Midbrain (tissue), 1 donor: ENCODE data around the gene COBLL1.
"Not testable (repeated sequence)": the region's sequence is repeated elsewhere in the genome, so short reads cannot be mapped to it uniquely, and the experiment has no call there.

Experiments used
- DNase-seq: peaks from one replicate; lab custom pipeline; 2025; lab: John Stamatoyannopoulos, UW

The COBLL1 gene

GRCh38 chr2:164786787-164787186, 54.8 kb downstream of the COBLL1 start:
- no peak for DNase-seq

GRCh38 chr2:164785457-164785856, 56.2 kb downstream of the COBLL1 start:
- no peak for DNase-seq

GRCh38 chr2:164784376-164784775, 57.2 kb downstream of the COBLL1 start:
- no peak for DNase-seq

GRCh38 chr2:164782323-164782722, 59.3 kb downstream of the COBLL1 start:
- DNase-seq: no peak

- no peak for DNase-seq
Measured at GRCh38 chr2:164781394-164781793, 60.2 kb downstream of the COBLL1 start.

GRCh38 chr2:164780611-164781178, 60.9 kb downstream of the COBLL1 start:
- DNase-seq: no peak

GRCh38 chr2:164779383-164780057, 62.1 kb downstream of the COBLL1 start:
- no peak for DNase-seq

GRCh38 chr2:164778723-164779122, 62.9 kb downstream of the COBLL1 start:
- DNase-seq: no peak

GRCh38 chr2:164777847-164778461, 63.7 kb downstream of the COBLL1 start:
- no peak for DNase-seq

- DNase-seq: no peak
Measured at GRCh38 chr2:164773635-164774034, 68.0 kb downstream of the COBLL1 start.

- DNase-seq: no peak
Measured at GRCh38 chr2:164773091-164773490, 68.5 kb downstream of the COBLL1 start.

GRCh38 chr2:164771897-164772296, 69.7 kb downstream of the COBLL1 start:
- DNase-seq: no peak

GRCh38 chr2:164770421-164770916, 71.2 kb downstream of the COBLL1 start:
- no peak for DNase-seq

- DNase-seq: no peak
Measured at GRCh38 chr2:164766954-164767320, 74.7 kb downstream of the COBLL1 start.

GRCh38 chr2:164766216-164766953, 75.2 kb downstream of the COBLL1 start:
- no peak for DNase-seq

- no peak for DNase-seq
Measured at GRCh38 chr2:164764996-164765395, 76.6 kb downstream of the COBLL1 start.

GRCh38 chr2:164764474-164764873, 77.1 kb downstream of the COBLL1 start:
- no peak for DNase-seq

GRCh38 chr2:164763431-164763830, 78.2 kb downstream of the COBLL1 start:
- DNase-seq: no peak

GRCh38 chr2:164761737-164762460, 79.7 kb downstream of the COBLL1 start:
- DNase-seq: no peak

GRCh38 chr2:164761201-164761600, 80.4 kb downstream of the COBLL1 start:
- not testable (repeated sequence) for DNase-seq

- no peak for DNase-seq
Measured at GRCh38 chr2:164760179-164760578, 81.4 kb downstream of the COBLL1 start.
